ENCODE results near the gene MYO1A. TPM values are rescaled to one million over a fixed set of nuclear protein-coding genes. Genes with fewer than 3 reads are reported as not detected.

MYO1A gene
- polyA plus RNA-seq, 1 donor from 2014 or later, result not detected

DNA sequence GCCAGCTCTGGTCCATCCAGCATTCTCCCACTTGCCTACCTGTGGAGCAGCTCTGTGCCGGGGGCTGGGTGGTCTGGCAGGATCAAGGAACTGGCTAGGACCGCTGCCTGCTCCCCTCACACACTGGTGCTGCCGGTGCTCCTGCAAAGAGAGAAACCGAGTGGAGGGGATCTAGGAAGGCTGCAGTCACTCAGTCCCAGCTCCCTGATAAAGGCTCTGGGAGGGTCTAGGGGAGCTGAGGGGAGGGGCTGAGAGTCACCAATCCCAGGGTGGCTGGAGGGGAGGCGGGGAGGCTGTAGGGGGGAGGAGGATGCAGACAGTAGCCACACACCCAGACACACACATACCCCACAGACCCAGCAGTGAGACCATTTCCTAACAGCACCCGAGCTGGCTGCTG lies 33.6 kb downstream of the MYO1A start, which contains the start of gene TAC3:
Gene TAC3, minus strand, starts transcription at position 182 of the 400 bp plus-strand sequence. CDS start 732 bp downstream, outside the sequence.
- H3K9me2 ChIP-seq (ENCODE audit: insufficient read depth, low read length), result no peaks in the 10 kb centered on the region
- no peaks in the 10 kb centered on the region for H3K36me3 ChIP-seq (ENCODE audit: insufficient read depth, low read length)
- H2AFZ ChIP-seq (ENCODE audit: low read depth, low read length), result no peak within 1 kb of the TSS
- no peak within 1 kb of the TSS for H3K27ac ChIP-seq (ENCODE audit: low read length)
- no peaks in the 10 kb centered on the region for H3K27me3 ChIP-seq (ENCODE audit: insufficient read depth, low read depth, low read length)
- H3K9me3 ChIP-seq (ENCODE audit: low read length), result no peaks in the 10 kb centered on the region
- no peak within 1 kb of the TSS for H3K4me3 ChIP-seq (ENCODE audit: low read length)
- H3K79me2 ChIP-seq (replicated peaks; ENCODE audit: insufficient read depth, low read length), result no peaks in the 10 kb centered on the region
- no peaks in the 10 kb centered on the region for H4K20me1 ChIP-seq (ENCODE audit: insufficient read depth)
- no peak within 1 kb of the TSS for H3K4me2 ChIP-seq (ENCODE audit: low read length)
- H3F3A ChIP-seq (ENCODE audit: insufficient read depth, low read length, poor library complexity, severe bottlenecking), result no peaks in the 10 kb centered on the region
- H3K9ac ChIP-seq (ENCODE audit: low read length), result no peak within 1 kb of the TSS
- no peak for TF ChIP-seq POLR2AphosphoS5 (IDR thresholded peaks at IDR 0.05)
- TF ChIP-seq, protein P1, sequence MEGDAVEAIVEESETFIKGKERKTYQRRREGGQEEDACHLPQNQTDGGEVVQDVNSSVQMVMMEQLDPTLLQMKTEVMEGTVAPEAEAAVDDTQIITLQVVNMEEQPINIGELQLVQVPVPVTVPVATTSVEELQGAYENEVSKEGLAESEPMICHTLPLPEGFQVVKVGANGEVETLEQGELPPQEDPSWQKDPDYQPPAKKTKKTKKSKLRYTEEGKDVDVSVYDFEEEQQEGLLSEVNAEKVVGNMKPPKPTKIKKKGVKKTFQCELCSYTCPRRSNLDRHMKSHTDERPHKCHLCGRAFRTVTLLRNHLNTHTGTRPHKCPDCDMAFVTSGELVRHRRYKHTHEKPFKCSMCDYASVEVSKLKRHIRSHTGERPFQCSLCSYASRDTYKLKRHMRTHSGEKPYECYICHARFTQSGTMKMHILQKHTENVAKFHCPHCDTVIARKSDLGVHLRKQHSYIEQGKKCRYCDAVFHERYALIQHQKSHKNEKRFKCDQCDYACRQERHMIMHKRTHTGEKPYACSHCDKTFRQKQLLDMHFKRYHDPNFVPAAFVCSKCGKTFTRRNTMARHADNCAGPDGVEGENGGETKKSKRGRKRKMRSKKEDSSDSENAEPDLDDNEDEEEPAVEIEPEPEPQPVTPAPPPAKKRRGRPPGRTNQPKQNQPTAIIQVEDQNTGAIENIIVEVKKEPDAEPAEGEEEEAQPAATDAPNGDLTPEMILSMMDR (IDR thresholded peaks at IDR 0.05; ENCODE audit: poor library complexity, severe bottlenecking), result no peak
- TF ChIP-seq TAF1 (IDR thresholded peaks at IDR 0.05; ENCODE audit: low read depth), result no peak
- TF ChIP-seq RAD21 (conservative IDR thresholded peaks at IDR 0.05), result no peak
- no peak for TF ChIP-seq MXI1 (conservative IDR thresholded peaks at IDR 0.05; ENCODE audit: poor library complexity, severe bottlenecking)
- no peak for TF ChIP-seq EP300 (conservative IDR thresholded peaks at IDR 0.05; ENCODE audit: poor library complexity, severe bottlenecking)
- no peak for TF ChIP-seq SMC3 (conservative IDR thresholded peaks at IDR 0.05; ENCODE audit: poor library complexity)
- TF ChIP-seq EZH2 (IDR thresholded peaks at IDR 0.05; ENCODE audit: borderline replicate concordance, insufficient read depth, low read length, poor library complexity, severe bottlenecking), result no peak
- TF ChIP-seq, protein P2, sequence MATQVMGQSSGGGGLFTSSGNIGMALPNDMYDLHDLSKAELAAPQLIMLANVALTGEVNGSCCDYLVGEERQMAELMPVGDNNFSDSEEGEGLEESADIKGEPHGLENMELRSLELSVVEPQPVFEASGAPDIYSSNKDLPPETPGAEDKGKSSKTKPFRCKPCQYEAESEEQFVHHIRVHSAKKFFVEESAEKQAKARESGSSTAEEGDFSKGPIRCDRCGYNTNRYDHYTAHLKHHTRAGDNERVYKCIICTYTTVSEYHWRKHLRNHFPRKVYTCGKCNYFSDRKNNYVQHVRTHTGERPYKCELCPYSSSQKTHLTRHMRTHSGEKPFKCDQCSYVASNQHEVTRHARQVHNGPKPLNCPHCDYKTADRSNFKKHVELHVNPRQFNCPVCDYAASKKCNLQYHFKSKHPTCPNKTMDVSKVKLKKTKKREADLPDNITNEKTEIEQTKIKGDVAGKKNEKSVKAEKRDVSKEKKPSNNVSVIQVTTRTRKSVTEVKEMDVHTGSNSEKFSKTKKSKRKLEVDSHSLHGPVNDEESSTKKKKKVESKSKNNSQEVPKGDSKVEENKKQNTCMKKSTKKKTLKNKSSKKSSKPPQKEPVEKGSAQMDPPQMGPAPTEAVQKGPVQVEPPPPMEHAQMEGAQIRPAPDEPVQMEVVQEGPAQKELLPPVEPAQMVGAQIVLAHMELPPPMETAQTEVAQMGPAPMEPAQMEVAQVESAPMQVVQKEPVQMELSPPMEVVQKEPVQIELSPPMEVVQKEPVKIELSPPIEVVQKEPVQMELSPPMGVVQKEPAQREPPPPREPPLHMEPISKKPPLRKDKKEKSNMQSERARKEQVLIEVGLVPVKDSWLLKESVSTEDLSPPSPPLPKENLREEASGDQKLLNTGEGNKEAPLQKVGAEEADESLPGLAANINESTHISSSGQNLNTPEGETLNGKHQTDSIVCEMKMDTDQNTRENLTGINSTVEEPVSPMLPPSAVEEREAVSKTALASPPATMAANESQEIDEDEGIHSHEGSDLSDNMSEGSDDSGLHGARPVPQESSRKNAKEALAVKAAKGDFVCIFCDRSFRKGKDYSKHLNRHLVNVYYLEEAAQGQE (IDR thresholded peaks at IDR 0.05; ENCODE audit: borderline replicate concordance), result no peak

DNA sequence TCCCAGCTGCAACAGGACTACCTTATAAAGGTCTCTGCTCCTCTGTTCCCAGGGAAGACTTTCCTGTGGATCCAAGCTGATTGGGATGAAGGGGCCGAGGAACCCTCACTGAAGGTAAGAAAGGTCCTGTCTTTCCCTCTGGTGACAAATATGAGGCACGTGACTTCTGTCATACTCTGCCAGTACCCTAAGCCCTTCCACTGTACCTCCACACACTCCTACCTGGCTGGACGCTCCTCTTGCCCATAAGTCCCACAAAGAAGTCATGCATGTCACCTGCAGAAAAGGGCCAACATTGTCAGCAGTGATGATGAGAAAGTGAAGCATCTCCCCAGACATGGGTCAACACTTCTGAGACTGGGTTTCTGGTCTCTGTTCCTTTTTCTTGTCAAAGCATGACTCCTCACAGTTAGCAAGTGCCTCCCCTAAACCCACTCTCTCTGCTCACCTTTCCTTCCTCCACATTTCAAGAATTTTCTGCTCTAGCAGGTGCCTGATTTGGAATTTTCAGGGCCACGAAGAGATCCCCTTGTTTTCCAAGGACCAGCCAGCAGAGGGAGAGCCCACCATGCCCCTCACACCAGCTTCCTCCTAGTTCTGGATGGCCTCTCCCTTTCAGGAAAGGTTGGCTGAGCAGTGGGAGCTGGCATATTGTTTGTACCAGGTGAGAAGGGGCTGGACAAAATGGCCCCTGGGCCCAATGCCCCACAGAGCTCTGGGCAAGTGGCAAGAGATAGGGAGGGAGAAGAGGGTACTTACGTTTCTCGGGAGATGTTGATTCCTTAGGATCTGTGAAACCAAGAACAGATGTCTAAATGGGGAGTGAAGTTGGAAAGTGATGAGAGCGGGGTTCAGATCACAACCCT lies 37.1 kb downstream of the MYO1A start:
- Histone ChIP-seq H3K27ac (ENCODE audit: low read length) (no peak overlapping the region), H3K9ac (ENCODE audit: low read length) (no peak overlapping the region), H3K9me3 (ENCODE audit: low read length) (no peaks in the 10 kb centered on the region), H3K27me3 (ENCODE audit: insufficient read depth, low read depth, low read length) (no peaks in the 10 kb centered on the region), H3K4me2 (ENCODE audit: low read length) (no peak overlapping the region), H3K9me2 (ENCODE audit: insufficient read depth, low read length) (no peaks in the 10 kb centered on the region), H2AFZ (ENCODE audit: low read depth, low read length) (no peak overlapping the region), H3K79me2 (replicated peaks; ENCODE audit: insufficient read depth, low read length) (no peaks in the 10 kb centered on the region), H3K36me3 (ENCODE audit: insufficient read depth, low read length) (no peaks in the 10 kb centered on the region), H3F3A (ENCODE audit: insufficient read depth, low read length, poor library complexity, severe bottlenecking) (no peaks in the 10 kb centered on the region), H3K4me3 (ENCODE audit: low read length) (no peak overlapping the region), H4K20me1 (ENCODE audit: insufficient read depth) (no peaks in the 10 kb centered on the region)
- TF ChIP-seq MXI1 (conservative IDR thresholded peaks at IDR 0.05; ENCODE audit: poor library complexity, severe bottlenecking) (no peak), RAD21 (conservative IDR thresholded peaks at IDR 0.05) (no peak), EZH2 (IDR thresholded peaks at IDR 0.05; ENCODE audit: borderline replicate concordance, insufficient read depth, low read length, poor library complexity, severe bottlenecking) (no peak), SMC3 (conservative IDR thresholded peaks at IDR 0.05; ENCODE audit: poor library complexity) (no peak), TAF1 (IDR thresholded peaks at IDR 0.05; ENCODE audit: low read depth) (no peak), POLR2AphosphoS5 (IDR thresholded peaks at IDR 0.05) (no peak), EP300 (conservative IDR thresholded peaks at IDR 0.05; ENCODE audit: poor library complexity, severe bottlenecking) (no peak)
- TF ChIP-seq, protein P1 (IDR thresholded peaks at IDR 0.05; ENCODE audit: poor library complexity, severe bottlenecking), result no peak
- TF ChIP-seq, protein P2 (IDR thresholded peaks at IDR 0.05; ENCODE audit: borderline replicate concordance), result no peak
